ENCODE results near the gene SRD5A3.

GRCh38 chr4:55373461-55373860, 27.4 kb downstream of the SRD5A3 start:
- no peak for TF ChIP-seq CTCF (IDR thresholded peaks at IDR 0.05)
- no peak for TF ChIP-seq POLR2A (IDR thresholded peaks at IDR 0.05)

Data from body of pancreas (tissue), 4 donors.